ENCODE results near the gene LCMT1.

DNA sequence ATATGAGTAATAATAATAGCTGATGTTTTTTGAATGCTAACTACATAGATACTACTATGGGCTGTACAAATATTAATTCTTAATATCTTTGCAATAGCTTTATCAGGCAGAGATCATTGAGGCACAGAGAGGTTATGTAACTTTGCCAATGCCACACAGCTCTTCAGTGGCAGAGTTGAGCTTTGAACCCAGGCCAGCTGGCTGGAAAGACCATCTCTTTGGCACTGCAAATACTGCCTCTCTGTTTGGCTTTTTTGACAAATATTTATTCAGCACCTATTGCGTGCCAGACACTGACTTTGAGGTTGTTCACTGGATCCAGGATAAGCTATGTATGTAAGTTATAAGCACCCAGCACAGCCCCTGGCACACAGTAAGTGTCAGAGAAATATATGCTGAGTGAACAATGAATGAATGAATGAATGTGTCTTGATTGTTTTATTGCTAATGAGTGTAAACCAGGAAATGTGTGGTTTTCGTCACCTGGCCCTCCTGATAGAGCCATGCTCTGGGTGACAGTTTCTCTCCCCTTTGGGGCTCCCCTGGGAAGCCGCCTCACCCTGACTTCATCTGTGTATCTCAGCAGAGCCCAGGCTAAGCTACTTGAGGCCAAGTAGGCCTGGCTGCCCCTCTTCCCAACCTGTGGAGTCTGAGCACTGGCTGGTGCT lies 107.7 kb downstream of the LCMT1 start:
- TF ChIP-seq POLR2A (IDR thresholded peaks at IDR 0.05; ENCODE audit: low read length) (no peak), GATA1 (IDR thresholded peaks at IDR 0.05; ENCODE audit: low read depth, low read length) (no peak)
